Colon (tissue), 2 donors: ENCODE results near the gene IL17C.
"Not testable (repeated sequence)": the region's sequence is repeated elsewhere in the genome, so short reads cannot be mapped to it uniquely, and the experiment has no call there.

Source experiments
- FAIRE-seq: peaks from 2 replicates; lab custom pipeline; 2012; peaks lifted over from hg19 to GRCh38; lab: Jason Lieb, UNC
- donor health status: control.
- donor health status: control.

The IL17C gene

DNA sequence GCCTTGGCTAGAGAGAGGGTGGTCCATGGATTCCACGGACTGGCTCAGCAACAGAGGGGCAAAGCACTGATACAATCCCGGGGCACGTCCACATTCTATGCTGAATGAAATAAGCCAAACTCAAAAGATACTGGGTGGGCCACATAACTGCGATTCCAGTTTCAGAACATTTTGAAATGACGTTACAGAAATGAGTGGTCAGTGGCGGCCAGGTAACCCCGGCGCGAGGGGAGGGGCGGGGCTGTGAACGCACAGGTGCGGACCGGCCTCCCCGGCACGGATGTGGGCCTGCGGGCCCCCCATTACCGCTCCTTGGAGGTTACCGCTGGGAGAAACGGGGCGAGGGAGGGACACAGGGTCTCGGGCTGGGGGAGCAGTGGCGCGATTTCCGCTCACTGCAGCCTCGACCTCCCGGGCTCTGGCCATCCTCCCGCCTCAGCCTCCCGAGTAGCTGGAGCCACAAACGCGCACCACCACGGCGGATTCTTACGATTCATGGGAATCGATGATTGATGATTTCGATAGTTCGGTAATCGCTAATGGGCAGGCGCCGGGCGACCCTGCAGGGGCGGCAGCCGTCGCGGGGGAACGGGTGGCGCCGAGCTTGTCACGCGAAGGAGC, 24.0 kb downstream of the IL17C start:
- no peak for FAIRE-seq

DNA sequence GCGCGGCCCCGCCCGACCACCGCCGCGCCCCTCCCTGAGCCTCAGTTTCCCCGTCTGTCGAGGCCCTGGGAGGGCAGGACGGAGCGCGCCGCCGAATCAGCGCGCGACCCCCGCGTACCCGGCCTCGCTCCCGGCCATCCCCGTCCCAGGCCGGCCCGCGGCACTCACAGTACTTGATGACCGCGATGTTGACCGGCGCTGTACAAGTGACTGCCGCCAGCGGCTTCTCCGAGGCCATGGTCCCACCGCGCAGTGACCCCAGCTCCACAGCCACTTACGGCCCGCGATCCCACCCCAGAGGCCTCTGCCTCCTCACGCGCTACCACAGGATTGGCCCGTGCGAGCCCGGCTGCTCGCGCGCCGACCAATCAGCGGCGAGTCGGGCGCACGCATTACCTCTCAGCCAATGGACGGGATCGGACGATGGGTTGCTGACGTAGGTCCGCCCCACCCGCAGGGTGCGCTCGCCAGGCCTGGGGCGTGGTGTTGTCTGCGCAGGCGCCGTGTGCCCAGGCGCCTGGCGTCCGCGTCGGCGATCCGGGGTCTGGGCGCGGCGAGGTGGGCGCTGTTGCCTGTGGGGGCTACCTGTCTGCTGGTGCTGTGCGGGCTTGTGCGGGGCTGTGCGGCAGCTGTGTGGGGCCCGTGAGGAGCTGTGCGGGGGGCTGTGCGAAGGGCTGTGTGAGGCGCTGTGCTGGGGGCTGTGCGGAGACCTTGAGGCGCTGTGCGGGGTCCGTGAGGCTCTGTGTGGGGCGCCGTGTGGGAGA, 24.7 kb downstream of the IL17C start, which contains the start of gene MVD:
Gene MVD (minus strand): TSS at position 249 of the 764 bp plus-strand sequence. CDS start 11 bp downstream, at position 238.
- no peak for FAIRE-seq

DNA sequence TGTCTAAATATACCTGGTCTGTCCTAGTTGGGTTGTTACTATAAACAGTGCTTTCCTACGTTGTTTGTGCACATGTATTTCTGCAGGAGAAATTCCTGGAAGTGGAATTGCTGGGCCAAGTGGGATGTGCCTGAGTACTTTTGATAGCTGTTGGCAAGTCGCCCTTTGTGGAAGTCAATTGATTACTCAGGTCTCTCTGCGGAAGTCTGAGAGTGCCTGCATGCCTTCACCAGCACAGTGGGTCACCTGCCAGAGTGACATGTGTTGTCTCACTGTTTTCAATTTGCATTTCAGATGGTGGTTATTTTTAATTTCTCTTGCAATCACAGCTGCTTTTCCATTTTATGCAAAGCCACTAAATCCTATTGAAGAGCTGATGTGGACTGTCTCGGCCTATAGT, 26.8 kb downstream of the IL17C start:
- FAIRE-seq: no peak

DNA sequence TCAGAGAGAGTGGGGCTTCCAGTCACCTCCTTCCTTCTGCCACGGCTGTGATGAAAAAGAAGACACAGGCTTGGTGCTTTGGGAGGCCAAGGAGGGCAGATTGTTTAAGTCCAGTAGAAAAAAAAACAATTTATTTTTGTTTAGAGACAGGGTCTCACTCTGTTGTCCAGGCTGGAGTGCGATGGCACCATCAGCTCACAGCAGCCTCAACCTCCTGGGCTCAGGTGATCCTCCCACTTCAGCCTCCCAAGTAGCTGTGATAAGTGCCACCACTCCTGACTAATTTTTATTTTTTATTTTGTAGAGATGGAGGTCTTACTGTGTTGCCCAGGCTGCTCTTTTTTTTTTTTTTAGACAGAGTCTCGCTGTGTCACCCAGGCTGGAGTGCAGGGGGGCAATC, 27.2 kb downstream of the IL17C start:
- no peak for FAIRE-seq

DNA sequence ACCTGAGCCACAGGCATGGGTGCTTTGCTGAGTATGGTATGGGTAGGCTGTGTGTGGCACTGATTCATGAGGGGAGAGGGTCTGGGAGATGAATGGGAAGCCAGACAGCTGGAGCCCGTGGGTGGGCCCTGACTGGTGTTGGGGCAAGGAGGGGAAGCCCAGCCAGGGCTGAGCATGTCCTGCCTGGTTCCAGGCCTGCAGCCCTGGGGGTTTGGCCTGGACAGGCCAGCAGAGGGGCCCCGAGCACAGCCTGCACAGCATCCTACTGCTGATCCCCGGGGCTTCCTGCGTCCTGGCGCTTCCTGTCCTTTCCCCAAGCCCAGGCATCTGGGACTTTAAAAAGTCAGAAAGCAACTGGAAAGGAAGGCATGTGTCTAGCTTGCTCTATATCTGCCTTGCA, 29.1 kb downstream of the IL17C start:
- FAIRE-seq: no peak

GRCh38 chr16:88669493-88669892, 31.1 kb downstream of the IL17C start:
- not testable (repeated sequence) for FAIRE-seq

DNA sequence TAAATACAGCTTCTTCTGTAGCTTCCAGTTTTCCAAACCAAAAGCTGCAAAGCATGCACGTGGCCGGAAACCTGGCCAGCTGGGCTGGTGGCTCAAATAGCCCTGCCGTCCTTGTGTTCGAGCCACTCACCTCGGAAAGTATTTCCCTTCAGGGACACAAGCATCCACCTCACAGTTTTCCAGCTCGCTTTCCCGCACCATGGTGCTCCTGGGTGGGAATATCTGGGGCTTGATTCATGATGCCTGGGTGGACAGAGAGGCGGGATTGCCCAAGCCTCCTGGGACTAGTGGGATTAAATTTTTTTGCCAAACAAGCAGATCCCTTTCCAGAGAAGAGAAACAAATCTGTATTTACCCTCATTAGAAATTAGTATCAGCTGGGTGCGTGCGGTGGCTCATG, 31.6 kb downstream of the IL17C start:
- FAIRE-seq: no peak

DNA sequence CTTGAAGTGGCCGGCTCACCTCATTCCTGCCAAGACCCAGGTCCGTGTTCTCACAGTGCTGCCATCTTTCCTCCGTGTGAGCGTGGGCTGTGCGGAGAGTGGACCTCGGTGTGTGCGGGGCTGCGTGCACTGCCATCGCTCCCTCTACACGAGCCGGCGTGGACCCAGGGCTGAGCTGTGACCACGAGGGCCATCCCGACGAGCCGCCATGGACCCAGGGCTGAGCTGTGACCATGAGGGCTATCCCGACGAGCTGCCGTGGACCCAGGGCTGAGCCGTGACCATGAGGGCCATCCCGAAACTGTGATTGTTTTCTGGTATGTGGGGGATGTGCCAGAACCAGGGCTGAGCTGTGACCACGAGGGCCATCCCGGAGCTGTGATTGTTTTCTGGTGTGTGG, 33.4 kb downstream of the IL17C start:
- no peak for FAIRE-seq

GRCh38 chr16:88672776-88673175, 34.4 kb downstream of the IL17C start:
- no peak for FAIRE-seq

GRCh38 chr16:88673716-88674379, 35.5 kb downstream of the IL17C start:
- FAIRE-seq: no peak

DNA sequence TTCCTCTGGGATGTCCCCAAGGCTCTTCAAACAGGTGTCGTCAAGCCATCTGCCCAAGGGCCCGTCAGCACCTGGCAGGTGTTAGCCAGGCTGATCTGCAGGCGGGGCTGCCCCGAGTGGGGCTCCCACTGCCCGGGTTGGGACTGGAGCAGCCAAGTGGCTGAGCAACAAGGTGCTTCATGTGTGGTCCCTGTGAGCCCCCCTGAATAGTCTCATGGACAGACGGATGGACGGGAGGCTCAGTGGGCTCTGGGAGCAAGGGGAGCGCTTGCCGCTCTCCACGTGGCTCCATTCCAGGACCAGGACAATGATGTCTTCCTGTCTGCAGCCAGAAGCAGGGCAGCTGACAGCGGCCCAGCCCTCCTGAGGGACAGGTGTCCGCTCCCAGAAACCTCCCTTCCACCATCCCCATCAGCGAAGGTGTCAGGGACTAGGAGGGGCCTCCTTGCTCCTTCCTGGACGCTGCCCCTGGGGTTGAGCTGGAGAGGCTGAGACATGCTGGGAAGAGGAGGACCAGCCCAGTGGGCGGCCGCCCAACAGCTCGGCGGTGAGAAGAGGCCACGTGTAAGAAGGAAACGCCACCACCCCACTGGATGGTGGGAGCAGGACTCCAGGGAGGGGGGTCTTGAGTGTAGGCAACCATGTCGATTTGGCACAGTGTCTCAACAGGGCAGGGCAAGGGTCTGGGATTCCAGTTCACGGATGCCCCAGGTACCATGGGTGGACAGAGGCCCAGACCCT, 38.3 kb downstream of the IL17C start:
- FAIRE-seq: no peak

- no peak for FAIRE-seq
Observed at GRCh38 chr16:88677721-88678120, 39.3 kb downstream of the IL17C start.

DNA sequence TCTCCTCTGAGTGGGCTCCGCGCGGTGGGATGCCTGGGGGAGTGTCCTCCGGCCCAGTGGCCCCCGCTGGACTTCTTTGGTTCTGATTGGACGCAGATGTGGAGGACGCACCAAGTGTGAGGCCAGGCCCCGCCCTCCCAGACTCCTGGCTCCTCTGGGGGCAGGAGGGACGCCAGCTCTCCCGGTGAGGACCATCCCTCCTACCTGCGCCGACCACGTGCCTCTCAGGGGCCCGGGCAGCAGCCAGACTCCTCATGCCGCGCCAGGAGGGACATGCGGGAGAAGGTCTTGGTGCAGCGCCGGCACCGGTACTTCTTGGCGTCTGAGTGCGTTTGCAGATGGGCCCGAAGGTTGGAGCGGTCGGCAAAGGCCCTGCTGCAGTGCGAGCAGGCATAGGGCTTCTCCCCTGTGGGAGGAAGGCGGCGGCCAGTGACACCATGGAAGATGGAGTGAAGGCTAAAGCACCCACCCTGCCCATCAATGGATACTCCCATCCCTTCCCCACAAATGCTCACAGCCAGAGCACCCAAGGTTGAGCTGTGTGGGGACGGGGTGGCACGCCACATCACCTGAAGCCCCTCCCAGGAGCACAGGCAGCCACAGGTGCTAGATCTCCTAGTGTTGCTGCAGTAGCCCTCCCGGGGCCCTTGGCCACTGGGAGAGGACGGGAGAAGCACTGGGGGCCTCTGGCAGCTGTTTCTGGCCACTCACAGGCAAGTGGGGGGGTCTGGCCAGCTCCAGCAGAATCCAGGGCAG, 40.0 kb downstream of the IL17C start:
- FAIRE-seq: no peak

GRCh38 chr16:88680554-88681083, 42.2 kb downstream of the IL17C start:
- no peak for FAIRE-seq

GRCh38 chr16:88681084-88681680, 42.8 kb downstream of the IL17C start:
- no peak for FAIRE-seq

DNA sequence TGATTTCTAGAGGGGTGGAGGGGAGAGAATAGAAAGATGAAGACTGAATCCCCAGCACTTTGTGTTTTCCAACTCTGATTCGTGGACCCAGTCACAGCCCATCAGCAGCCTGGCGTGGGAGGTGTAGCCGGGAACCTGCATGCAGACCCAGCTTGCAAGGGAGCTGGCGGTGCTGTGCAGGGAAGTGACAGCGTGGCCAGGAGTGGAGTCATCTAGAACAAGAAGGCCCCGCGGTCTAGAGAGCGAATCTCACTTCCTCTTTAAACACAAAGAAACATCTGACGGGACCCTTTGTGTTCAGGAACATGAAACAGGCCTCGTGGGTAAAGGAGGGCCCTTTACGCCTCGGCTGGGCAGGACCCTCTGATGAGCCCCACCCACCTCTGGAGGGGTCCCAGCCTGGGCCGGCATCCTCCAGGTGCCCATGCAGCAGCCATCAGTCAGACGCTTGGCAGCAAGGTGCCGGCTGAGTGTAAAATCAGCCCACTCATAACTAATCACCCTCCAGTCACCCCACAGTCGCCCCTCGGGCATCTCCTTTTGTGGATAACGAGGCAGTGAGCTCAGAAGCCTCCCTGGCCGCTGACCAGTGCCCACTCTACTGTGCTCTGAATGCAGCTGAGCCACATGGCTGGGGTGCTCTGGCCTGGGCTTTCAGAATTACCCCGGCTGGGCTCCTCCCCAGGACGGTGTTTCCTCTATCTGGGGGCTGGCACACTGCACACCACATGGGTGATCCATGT, 43.5 kb downstream of the IL17C start:
- no peak for FAIRE-seq

- no peak for FAIRE-seq
Observed at GRCh38 chr16:88684569-88685155, 46.3 kb downstream of the IL17C start.

GRCh38 chr16:88685156-88686061, 47.0 kb downstream of the IL17C start:
- no peak for FAIRE-seq

GRCh38 chr16:88686062-88686438, 47.7 kb downstream of the IL17C start:
- FAIRE-seq: no peak
